Breast epithelium (tissue), 3 donors: ENCODE data around the gene LAMA1.

ENCODE experiments used
- CTCF ChIP-seq, 3 donors: fragments of 450-650 bp; IDR thresholded peaks; one replicate each; pipeline ENCODE4 v1.5.1; 2016 to 2017; ENCODE audit warnings: antibody characterized with exemption in 3 of 3, mild to moderate bottlenecking in 3 of 3, moderate library complexity in 3 of 3
- POLR2A ChIP-seq: fragments of 450-650 bp; IDR thresholded peaks from one replicate; pipeline ENCODE4 v1.6.1; 2016; ENCODE audit warnings: antibody characterized with exemption, mild to moderate bottlenecking, moderate library complexity
- POLR2AphosphoS5 ChIP-seq, 3 donors: sonication (generic); formaldehyde crosslinking; IDR thresholded peaks; one replicate each; pipeline ENCODE4 v1.6.1; 2017; ENCODE audit warnings: antibody characterized with exemption in 3 of 3

GRCh38 chr18:6954501-6954900 is 163.1 kb downstream of the LAMA1 start:
- TF ChIP-seq CTCF (IDR thresholded peaks at IDR 0.05), result no peak
- TF ChIP-seq POLR2A, result no peak
- TF ChIP-seq POLR2AphosphoS5 (IDR thresholded peaks at IDR 0.05), result no peak
